ENCODE data around the gene ADGRG6. TPM values are rescaled to one million over a fixed set of nuclear protein-coding genes. Genes with fewer than 3 reads are reported as not detected.

The ADGRG6 gene
- total RNA-seq, 1 donor from 2014 or later, result 3.6 TPM

GRCh38 chr6:142481466-142481865 lies 179.7 kb downstream of the ADGRG6 start:
- no peak for DNase-seq
- H3K4me1 ChIP-seq, result no peaks in the 10 kb centered on the region
- intact Hi-C loops (cut with micrococcal nuclease), result no loop called here
- peaks cover 14% of the 10 kb centered on the region for H3K27me3 ChIP-seq (ENCODE audit: low read depth)
- no peaks in the 10 kb centered on the region for H3K9me3 ChIP-seq (replicated peaks)
- no peak for TF ChIP-seq CTCF (IDR thresholded peaks at IDR 0.05; ENCODE audit: borderline replicate concordance)
- no peak overlapping the region for H3K4me3 ChIP-seq
- H3K27ac ChIP-seq (replicated peaks), result no peak overlapping the region
- no peaks in the 10 kb centered on the region for H3K36me3 ChIP-seq

- no peak for DNase-seq
- H3K9me3 ChIP-seq (replicated peaks), result no peaks in the 10 kb centered on the region
- intact Hi-C loops (cut with micrococcal nuclease), result no loop called here
- peaks cover 14% of the 10 kb centered on the region for H3K27me3 ChIP-seq (ENCODE audit: low read depth)
- H3K27ac ChIP-seq (replicated peaks), result no peak overlapping the region
- TF ChIP-seq CTCF (IDR thresholded peaks at IDR 0.05; ENCODE audit: borderline replicate concordance), result no peak
- H3K4me3 ChIP-seq, result no peak overlapping the region
- no peaks in the 10 kb centered on the region for H3K4me1 ChIP-seq
- H3K36me3 ChIP-seq, result no peaks in the 10 kb centered on the region
Observed at GRCh38 chr6:142482249-142482648, 180.4 kb downstream of the ADGRG6 start.

GRCh38 chr6:142482974-142483373 lies 181.2 kb downstream of the ADGRG6 start:
- peaks cover 14% of the 10 kb centered on the region for H3K27me3 ChIP-seq (ENCODE audit: low read depth)
- intact Hi-C loops (cut with micrococcal nuclease), result no loop called here
- no peak overlapping the region for H3K27ac ChIP-seq (replicated peaks)
- H3K4me1 ChIP-seq, result no peaks in the 10 kb centered on the region
- H3K36me3 ChIP-seq, result no peaks in the 10 kb centered on the region
- H3K9me3 ChIP-seq (replicated peaks), result no peaks in the 10 kb centered on the region
- no peak for TF ChIP-seq CTCF (IDR thresholded peaks at IDR 0.05; ENCODE audit: borderline replicate concordance)
- no peak overlapping the region for H3K4me3 ChIP-seq
- no peak for DNase-seq

GRCh38 chr6:142485256-142485655 lies 183.4 kb downstream of the ADGRG6 start:
- Histone ChIP-seq H3K4me3 (no peak overlapping the region), H3K36me3 (no peaks in the 10 kb centered on the region), H3K27ac (replicated peaks) (no peak overlapping the region), H3K27me3 (ENCODE audit: low read depth) (peaks cover 14% of the 10 kb centered on the region), H3K4me1 (no peaks in the 10 kb centered on the region), H3K9me3 (replicated peaks) (no peaks in the 10 kb centered on the region)
- no peak for DNase-seq
- intact Hi-C loops (cut with micrococcal nuclease), result no loop called here
- no peak for TF ChIP-seq CTCF (IDR thresholded peaks at IDR 0.05; ENCODE audit: borderline replicate concordance)

- no peak for TF ChIP-seq CTCF (IDR thresholded peaks at IDR 0.05; ENCODE audit: borderline replicate concordance)
Observed at GRCh38 chr6:142489722-142490610, 188.2 kb downstream of the ADGRG6 start.

More at GRCh38 chr6:142489722-142490610, 188.2 kb downstream of the ADGRG6 start:
- no peaks in the 10 kb centered on the region for H3K36me3 ChIP-seq
- H3K27me3 ChIP-seq (ENCODE audit: low read depth), result no peaks in the 10 kb centered on the region
- H3K4me3 ChIP-seq, result no peak overlapping the region
- no peak overlapping the region for H3K27ac ChIP-seq (replicated peaks)
- intact Hi-C loops (cut with micrococcal nuclease), result no loop called here
- H3K9me3 ChIP-seq (replicated peaks), result no peaks in the 10 kb centered on the region
- no peaks in the 10 kb centered on the region for H3K4me1 ChIP-seq
- DNase-seq, result no peak

Other genes with a start within 250 kb of the ADGRG6 start
- not detected for gene GJE1, start 169.1 kb upstream of the ADGRG6 start, total RNA-seq
- not detected for gene NMBR, start 154.9 kb upstream of the ADGRG6 start, total RNA-seq
- 33.2 TPM for gene VTA1, start 154.7 kb upstream of the ADGRG6 start, total RNA-seq

All from left ventricle myocardium inferior (tissue), 1 donor.